Right lobe of liver (tissue), 4 donors: ENCODE measurements around the gene KICS2.

Experiments
- CTCF ChIP-seq, 4 donors: fragments of 200-600 bp in 3 of 4; fragments of 450-650 bp in 1 of 4; IDR thresholded peaks; one replicate each; pipeline versions ENCODE4 v1.5.1 to v1.8.0; 2016 to 2022; ENCODE audit warnings: antibody characterized with exemption in 4 of 4, mild to moderate bottlenecking in 2 of 4
- POLR2A ChIP-seq: fragments of 450-650 bp; IDR thresholded peaks from one replicate; pipeline ENCODE4 v1.6.1; 2017; ENCODE audit warnings: antibody characterized with exemption, mild to moderate bottlenecking
- donor health status: DM: no; HTN: no; CAD: no.
- donor health status: DM: no; HTN: no; CAD: no.
- donor health status: DM: no; HTN: yes; CAD: no.

GRCh38 chr12:64173456-64173855 lies 48.6 kb downstream of the KICS2 start:
- no peak for TF ChIP-seq POLR2A
- no peak for TF ChIP-seq CTCF (IDR thresholded peaks at IDR 0.05)
